Adrenal gland (tissue), 12 donors: ENCODE results near the gene DDX56. TPM values are rescaled to one million over a fixed set of nuclear protein-coding genes. Genes with fewer than 3 reads are reported as not detected.

Experiments used
- DNase-seq, 7 donors: peaks; one replicate each; pipeline ENCODE4 v3.0.0-alpha.2; 2019 to 2020
- H3K27ac ChIP-seq, 5 donors: fragments of 200-600 bp; sonication (generic) in 4 of 5; 1 replicate in 3 of 5; 2 replicates in 2 of 5; pipeline versions ENCODE4 v1.5.1 to v1.8.0; 2016 to 2020; ENCODE audit warnings: mild to moderate bottlenecking in 1 of 5
- H3K27me3 ChIP-seq: fragments of 200-600 bp; 2 replicates; pipeline ENCODE4 v1.8.0; 2021
- H3K36me3 ChIP-seq, 2 donors: fragments of 200-600 bp; replicated peaks in 1 of 2; 1 replicate in 1 of 2; 2 replicates in 1 of 2; pipeline versions ENCODE4 v1.5.1 to v1.8.0; 2018 to 2022
- H3K4me1 ChIP-seq, 2 donors: fragments of 200-600 bp; replicated peaks in 1 of 2; 1 replicate in 1 of 2; 2 replicates in 1 of 2; pipeline versions ENCODE4 v1.5.1 to v1.8.0; 2018 to 2021
- H3K4me3 ChIP-seq, 4 donors: fragments of 200-600 bp; sonication (generic) in 3 of 4; one replicate each; pipeline ENCODE4 v1.5.1; 2016 to 2018
- H3K9me3 ChIP-seq, 3 donors: fragments of 200-600 bp; sonication (generic) in 1 of 3; replicated peaks in 1 of 3; 1 replicate in 2 of 3; 2 replicates in 1 of 3; pipeline versions ENCODE4 v1.5.1 to v1.8.0; 2016 to 2021
- CTCF ChIP-seq, 6 experiments: fragments of 450-650 bp in 4 of 6; fragments of 200-600 bp in 2 of 6; sonication (generic) in 1 of 6; IDR thresholded peaks; 1 replicate in 5 of 6; 2 replicates in 1 of 6; pipeline versions ENCODE4 v1.5.1 to v1.8.0; 2016 to 2021; ENCODE audit warnings: antibody characterized with exemption in 6 of 6, mild to moderate bottlenecking in 2 of 6, moderate library complexity in 1 of 6
- POLR2A ChIP-seq, 2 donors: fragments of 450-650 bp; IDR thresholded peaks; one replicate each; pipeline ENCODE4 v1.6.1; 2017; ENCODE audit warnings: antibody characterized with exemption in 2 of 2, mild to moderate bottlenecking in 2 of 2, moderate library complexity in 1 of 2
- WGBS, 4 donors: extraction: QIAGEN DNeasy Blood & Tissue Kit in 2 of 4; methylation state at CpG; one replicate each; pipeline versions ENCODE4 v1.1.5 to v1.1.7; 2013 to 2017; 5-methylcytosine and 5-hydroxymethylcytosine counted together
- intact Hi-C, 2 donors: fragments of 100-400 bp; cut with DNase I; formaldehyde crosslinking; loops; one replicate each; pipeline versions ENCODE4 v1.14.1 to v1.15.0; 2022 to 2023
- polyA plus RNA-seq, 3 donors: library from polyadenylated mRNA; stranded (reverse); fragments of 200-250 nt in 2 of 3; fragments of 350-450 nt in 1 of 3; fragmentation: Illumina TruSeq in 1 of 3; extraction: RNeasy Lipid Tissue Mini Kit (QIAGEN cat#74804) in 1 of 3; gene quantifications; one replicate each; pipeline ENCODE4 v1.2.3, GENCODE V29; 2013 to 2014
- total RNA-seq, 9 donors: library from RNA; depleted of rRNA in 4 of 9; stranded (reverse); fragments of >200 nt in 4 of 9; fragments of 120-200 nt in 1 of 9; fragmentation: NEBNext Ultra II Directional in 1 of 9; extraction: Animal tissue kit (Norgen Biotek cat#: 25700) in 1 of 9; gene quantifications; one replicate each; pipeline versions ENCODE4 v1.1.0 to v1.2.4, GENCODE V29; 2013 to 2023
- donor health status: healthy with polysubstance abuse.
- donor health status: Bipolar disorder and iron deficiency.
- donor health status: DM: yes; HTN: yes; CAD: no.
- donor health status: DM: no; HTN: no; CAD: no.
- donor health status: DM: no; HTN: no; CAD: no.
- donor health status: DM: yes; HTN: yes; CAD: no.

Gene DDX56
- total and polyA plus RNA-seq, 12 donors, result 35.9 to 543 (median 72.8) TPM

GRCh38 chr7:44572771-44573170 lies 937 bp downstream of the DDX56 start:
- intact Hi-C loops, result no loop called here

GRCh38 chr7:44569959-44570358 lies 3.7 kb downstream of the DDX56 start:
- H3K4me3 ChIP-seq, result no peak overlapping the region
- no peak for TF ChIP-seq POLR2A (IDR thresholded peaks at IDR 0.05)
- no peak for TF ChIP-seq CTCF (IDR thresholded peaks at IDR 0.05)
- peaks cover 0 to 81% of the 10 kb centered on the region in 2 donors for H3K36me3 ChIP-seq
- intact Hi-C loops, result loop anchor here (5.0 to 10.0 kb wide), 5 partner anchors 95 to 505 kb away; partner anchors contain the start of gene PGAM2 (in 1 of the 2)
- peaks cover 6 to 14% of the 10 kb centered on the region in 2 donors for H3K4me1 ChIP-seq
- H3K9me3 ChIP-seq, result no peaks in the 10 kb centered on the region
- no peaks in the 10 kb centered on the region for H3K27me3 ChIP-seq
- H3K27ac ChIP-seq, result no peak overlapping the region
- peak in 1 of 7 donors; percentile 6 for DNase-seq
- WGBS, 4 donors, result 75 to 87% (median 79%) methylated on average over 5 to 9 of the region's 9 CpGs

More at GRCh38 chr7:44572771-44573170, 937 bp downstream of the DDX56 start:
- 33 to 47% (median 44%) methylated on average over 1 to 5 of the region's 5 CpGs for WGBS, 4 donors
- peak in 1 of 7 donors; percentile 30 for DNase-seq
- no peaks in the 10 kb centered on the region for H3K9me3 ChIP-seq
- no peaks in the 10 kb centered on the region for H3K27me3 ChIP-seq
- no peak for TF ChIP-seq CTCF (IDR thresholded peaks at IDR 0.05)
- H3K4me1 ChIP-seq, result peaks cover 6 to 14% of the 10 kb centered on the region in 2 donors
- peak overlapping the region in 3 of 4 donors; percentile 46 to 92 (median 65) for H3K4me3 ChIP-seq
- peak overlapping the region in 2 of 5 donors; percentile 79 to 80 for H3K27ac ChIP-seq
- peaks cover 0 to 55% of the 10 kb centered on the region in 2 donors for H3K36me3 ChIP-seq

GRCh38 chr7:44568771-44569560 lies 4.7 kb downstream of the DDX56 start:
- peaks cover 6 to 10% of the 10 kb centered on the region in 2 donors for H3K4me1 ChIP-seq
- no peak overlapping the region for H3K4me3 ChIP-seq
- no peaks in the 10 kb centered on the region for H3K27me3 ChIP-seq
- 83 to 93% (median 88%) methylated on average over 9 to 17 of the region's 17 CpGs for WGBS, 4 donors
- DNase-seq, result no peak
- no peaks in the 10 kb centered on the region for H3K9me3 ChIP-seq
- no peak overlapping the region for H3K27ac ChIP-seq
- TF ChIP-seq POLR2A (IDR thresholded peaks at IDR 0.05), result no peak
- peaks cover 0 to 87% of the 10 kb centered on the region in 2 donors for H3K36me3 ChIP-seq
- intact Hi-C loops, result loop anchor here (5.0 to 10.0 kb wide), 5 partner anchors 94 to 504 kb away; partner anchors contain the start of gene PGAM2 (in 1 of the 2)

- Histone ChIP-seq H3K9me3 (no peaks in the 10 kb centered on the region), H3K27ac (no peak overlapping the region), H3K27me3 (no peaks in the 10 kb centered on the region), H3K4me1 (peaks cover 3 to 7% of the 10 kb centered on the region in 2 donors), H3K36me3 (peaks cover 0 to 86% of the 10 kb centered on the region in 2 donors), H3K4me3 (no peak overlapping the region)
- WGBS, 4 donors, result 86 to 95% (median 92%) methylated on average over 2 to 6 of the region's 6 CpGs
- TF ChIP-seq CTCF (IDR thresholded peaks at IDR 0.05) (no peak), POLR2A (IDR thresholded peaks at IDR 0.05) (no peak)
- intact Hi-C loops, result loop anchor here (5.0 to 10.0 kb wide), 5 partner anchors 93 to 503 kb away; partner anchors contain the start of gene PGAM2 (in 1 of the 2)
- DNase-seq, result no peak
These were observed 5.8 kb downstream of the DDX56 start for GRCh38 chr7:44567884-44568283.
